ENCODE measurements around the gene AACS.
"Not testable (repeated sequence)": the region's sequence is repeated elsewhere in the genome, so short reads cannot be mapped to it uniquely, and the experiment has no call there.

Gene AACS

DNA sequence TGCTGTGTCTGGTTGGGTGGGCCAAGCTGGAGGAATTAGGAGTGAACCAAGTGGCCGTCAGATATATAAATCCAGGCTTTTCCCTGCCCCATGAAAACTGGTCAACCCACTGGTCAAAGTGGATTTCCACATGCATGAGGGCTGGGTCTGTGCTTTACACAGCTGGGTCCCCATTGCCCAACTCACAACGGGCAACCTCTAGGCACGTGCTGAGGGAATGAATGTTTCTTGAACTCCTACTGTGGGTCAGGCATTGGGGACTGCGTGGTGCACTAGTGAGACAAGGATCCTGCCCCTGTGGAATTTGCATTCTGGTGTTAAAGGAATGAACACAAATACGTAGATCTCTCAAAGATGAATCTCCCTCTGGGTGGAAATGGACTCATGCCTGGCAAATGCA lies 7.5 kb upstream of the AACS start:
- ATAC-seq (no peak), DNase-seq (no peak)

GRCh38 chr12:125061229-125061628 lies 4.0 kb upstream of the AACS start:
- ATAC-seq (no peak), DNase-seq (no peak)

GRCh38 chr12:125063522-125063921 lies 1.7 kb upstream of the AACS start:
- not testable (repeated sequence) for ATAC-seq, DNase-seq

- DNase-seq = no peak
- no peak for ATAC-seq
These were observed 743 bp upstream of the AACS start for GRCh38 chr12:125064492-125064891.

- DNase-seq (no peak), ATAC-seq (no peak)
These were observed 810 bp downstream of the AACS start for GRCh38 chr12:125065919-125066570.

GRCh38 chr12:125068391-125068790 lies 3.2 kb downstream of the AACS start:
- ATAC-seq = no peak
- no peak for DNase-seq

DNA sequence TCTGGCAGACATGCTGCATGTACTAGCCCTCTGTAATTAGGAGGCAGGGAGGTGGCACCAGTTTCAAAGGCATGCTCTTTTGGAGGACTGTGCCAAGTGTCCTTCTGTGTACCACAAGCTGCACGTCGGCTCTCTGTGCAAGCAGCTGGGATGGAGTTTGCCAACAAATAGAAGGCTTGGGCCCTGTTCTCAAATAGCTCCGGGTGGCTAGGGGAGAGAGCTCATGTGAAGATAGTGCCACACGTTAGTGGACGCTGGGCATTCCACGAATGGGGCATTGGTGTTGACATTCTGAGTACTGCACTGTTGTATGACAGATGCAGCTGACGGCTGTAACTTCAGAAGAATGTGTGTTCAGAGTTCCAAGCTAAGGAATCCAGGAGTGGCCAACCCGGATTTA lies 4.4 kb downstream of the AACS start:
- DNase-seq = no peak
- ATAC-seq = no peak

- ATAC-seq (no peak), DNase-seq (no peak)
These were observed 4.9 kb downstream of the AACS start for GRCh38 chr12:125070112-125070511.

DNA sequence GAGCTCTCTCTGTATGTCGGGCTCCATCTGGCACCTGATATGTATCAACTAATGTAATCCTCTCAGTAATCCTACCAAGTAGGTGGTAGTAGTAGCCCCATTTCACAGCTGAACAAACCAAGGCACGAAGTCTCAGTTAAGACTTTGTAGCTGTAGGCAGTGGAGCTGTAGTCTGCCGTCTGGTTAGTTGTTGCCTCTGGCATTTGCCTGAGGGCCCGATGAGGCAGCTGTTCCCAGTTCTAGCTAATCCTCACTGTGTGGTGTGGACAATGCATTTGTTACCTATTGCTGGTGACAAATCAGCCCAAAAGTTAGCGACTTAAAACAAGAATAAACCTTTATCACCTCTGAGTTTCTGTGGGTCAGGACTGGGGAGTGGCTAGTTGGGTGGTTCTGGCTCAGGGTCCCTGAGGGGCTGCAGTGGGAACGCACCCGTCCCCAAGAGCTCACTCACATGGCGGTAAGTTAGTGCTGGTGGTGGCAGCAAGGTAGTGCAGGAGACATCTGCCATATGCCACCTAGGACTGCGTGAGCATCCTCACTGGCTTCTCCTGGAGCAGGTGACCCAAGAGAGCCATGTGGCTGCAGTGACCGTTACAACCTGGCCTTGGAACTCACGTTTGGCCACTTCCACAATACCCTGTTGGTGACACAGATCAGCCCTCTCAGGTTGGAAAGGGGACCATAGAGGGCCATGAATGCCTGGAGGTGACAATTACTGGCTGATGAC lies 5.6 kb downstream of the AACS start:
- no peak for ATAC-seq
- no peak for DNase-seq

DNA sequence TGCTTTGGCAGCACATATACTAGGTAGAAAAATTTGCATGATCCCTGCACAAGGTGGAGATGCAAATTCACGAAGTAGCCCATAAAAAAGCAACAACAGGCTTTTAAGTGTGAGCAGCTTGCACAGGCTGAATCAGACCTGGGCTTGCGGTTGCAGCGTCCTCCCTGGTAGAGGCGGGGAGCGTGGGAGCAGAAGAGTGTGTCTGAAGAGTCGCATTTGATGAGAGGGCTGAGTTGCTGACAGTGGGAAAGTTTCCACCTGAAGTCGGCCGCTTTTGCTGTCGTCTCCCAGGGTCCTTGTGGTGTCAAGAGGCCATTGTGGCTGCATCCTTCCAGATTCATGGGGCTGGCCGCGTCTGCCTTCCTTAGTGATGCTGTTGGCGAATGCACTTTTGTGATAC lies 6.2 kb downstream of the AACS start:
- ATAC-seq = no peak

GRCh38 chr12:125072496-125072895 lies 7.3 kb downstream of the AACS start:
- DNase-seq = no peak
- ATAC-seq = no peak

More for the DNA sequence above, 6.2 kb downstream of the AACS start:
- DNase-seq = no peak

DNA sequence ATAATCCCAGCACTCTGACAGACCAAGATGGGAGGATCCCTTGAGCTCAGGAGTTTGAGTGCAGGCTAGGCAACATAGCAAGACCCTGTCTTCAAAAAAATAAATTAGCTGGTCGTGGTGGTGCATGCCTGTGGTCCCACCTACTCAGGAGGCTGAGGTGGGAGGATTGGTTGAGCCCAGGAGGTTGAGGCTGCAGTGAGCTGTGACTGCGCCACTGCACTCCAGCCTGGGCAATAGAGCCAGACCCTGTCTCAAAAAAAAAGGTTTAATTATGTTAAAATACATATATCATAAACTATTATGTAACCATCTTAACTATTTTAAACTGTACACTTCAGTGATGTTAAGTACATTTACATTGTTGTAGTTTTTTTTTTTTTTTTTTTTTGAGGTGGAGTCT lies 9.1 kb downstream of the AACS start:
- not testable (repeated sequence) for ATAC-seq

GRCh38 chr12:125076103-125076502 lies 10.9 kb downstream of the AACS start:
- DNase-seq = no peak
- ATAC-seq = no peak

More for the DNA sequence above, 9.1 kb downstream of the AACS start:
- DNase-seq = not testable (repeated sequence)

GRCh38 chr12:125079084-125079483 lies 13.8 kb downstream of the AACS start:
- no peak for ATAC-seq

DNA sequence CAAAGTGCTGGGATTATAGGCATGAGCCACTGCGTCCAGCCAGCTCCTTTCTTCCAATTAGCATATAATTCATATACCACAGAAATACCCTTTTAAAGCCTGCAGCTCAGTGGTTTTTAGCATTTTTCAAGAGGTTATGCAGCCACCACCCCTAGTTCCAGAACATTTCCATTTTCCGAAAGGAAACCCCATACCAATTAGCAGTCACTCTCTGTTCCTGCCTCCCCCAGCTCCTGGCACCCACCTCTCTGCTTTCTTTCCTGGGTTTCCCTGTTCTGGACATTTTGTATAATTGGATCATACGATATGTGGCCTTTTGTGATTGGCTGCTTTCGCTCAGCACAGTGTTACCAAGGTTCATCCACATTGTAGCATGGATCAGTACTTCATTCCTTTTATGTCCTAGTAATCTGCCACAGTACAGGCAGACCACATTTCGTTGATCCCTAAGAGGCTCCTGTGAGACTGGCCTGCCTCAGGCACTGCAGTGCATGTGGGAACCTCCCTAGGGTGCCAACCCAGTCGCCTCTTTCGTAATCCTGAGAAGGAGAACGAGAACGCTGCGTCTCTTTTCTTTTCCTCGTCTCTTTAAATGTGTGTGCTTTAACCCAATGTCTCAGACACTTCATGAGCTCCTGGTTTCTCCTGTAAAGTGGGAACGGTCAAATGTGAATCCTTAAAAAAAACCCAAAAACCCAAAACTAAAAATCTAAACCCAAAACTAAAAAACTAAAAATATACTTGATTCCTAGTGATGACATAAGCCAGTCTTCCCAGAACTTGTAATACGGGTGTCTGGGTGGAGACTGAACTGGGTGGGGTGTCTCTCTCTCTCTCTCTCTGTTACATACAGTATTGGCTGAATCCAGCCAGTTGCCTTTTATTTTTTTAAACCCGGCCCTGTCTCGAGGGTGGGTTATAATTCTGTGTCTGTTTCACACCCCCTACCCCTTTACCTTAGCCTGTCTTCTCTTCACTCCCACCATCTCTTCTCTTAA lies 14.7 kb downstream of the AACS start:
- no peak for ATAC-seq
- no peak for DNase-seq

More at GRCh38 chr12:125079084-125079483, 13.8 kb downstream of the AACS start:
- DNase-seq = no peak

- DNase-seq (no peak), ATAC-seq (no peak)
These were observed 16.2 kb downstream of the AACS start for GRCh38 chr12:125081427-125081826.

DNA sequence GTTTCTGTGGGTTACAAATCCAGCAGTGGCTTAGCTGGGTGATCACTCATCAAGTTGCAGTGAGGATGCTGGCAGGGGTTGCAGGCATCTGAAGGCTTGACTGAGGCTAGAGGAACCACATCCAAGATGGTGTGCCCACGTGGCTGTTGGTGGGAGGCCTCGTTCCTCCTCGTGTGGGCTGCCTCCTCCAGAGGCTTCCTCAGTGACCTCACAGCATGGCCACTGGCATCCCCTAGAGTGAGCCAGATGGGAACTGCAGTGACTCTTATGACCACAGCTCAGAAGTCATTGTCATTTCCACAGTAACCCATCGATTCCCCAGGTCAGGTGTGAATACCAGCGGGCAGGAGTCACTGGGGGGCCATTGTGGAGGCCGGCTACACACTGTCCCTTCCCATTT lies 17.8 kb downstream of the AACS start:
- no peak for ATAC-seq
- DNase-seq = no peak

DNA sequence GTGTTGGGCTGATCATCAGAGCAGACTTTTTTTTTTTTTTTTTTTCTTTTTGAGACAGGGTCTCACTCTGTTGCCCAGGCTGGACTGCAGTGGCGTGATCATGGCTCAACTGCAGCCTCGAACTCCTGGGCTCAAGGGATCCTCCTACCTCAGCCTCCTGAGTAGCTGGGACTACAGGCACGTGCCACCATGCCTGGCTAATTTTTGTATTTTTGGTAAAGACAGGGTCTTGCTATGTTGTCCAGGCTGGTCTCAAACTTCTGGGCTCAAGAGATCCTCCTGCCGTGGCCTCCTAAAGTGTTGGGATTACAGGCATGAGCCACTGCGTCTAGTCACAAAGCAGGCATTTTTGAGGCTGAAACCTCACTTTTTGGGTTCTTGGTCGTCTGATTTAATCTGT lies 23.0 kb downstream of the AACS start:
- ATAC-seq, DNase-seq: not testable (repeated sequence)

GRCh38 chr12:125089083-125089482 lies 23.8 kb downstream of the AACS start:
- ATAC-seq (no peak), DNase-seq (no peak)

DNA sequence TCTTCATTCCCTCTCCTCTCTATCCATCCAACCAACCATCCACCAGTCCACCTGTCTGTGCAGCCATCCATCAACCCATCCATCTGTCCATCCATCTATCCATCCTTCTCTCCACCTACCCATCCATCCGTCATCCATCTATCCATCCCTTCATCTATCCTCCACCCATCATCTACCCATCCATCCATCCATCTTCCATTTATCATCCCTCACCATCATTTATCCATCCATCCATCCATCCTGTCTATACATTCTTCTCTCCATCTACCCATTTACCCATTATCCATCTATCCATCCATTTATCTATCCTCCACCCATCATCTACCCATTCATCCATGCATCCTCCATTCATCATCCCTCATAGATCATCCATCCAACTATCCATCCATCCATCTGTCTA lies 24.4 kb downstream of the AACS start:
- ATAC-seq (no peak), DNase-seq (no peak)

GRCh38 chr12:125090437-125090836 lies 25.2 kb downstream of the AACS start:
- DNase-seq = no peak
- ATAC-seq = no peak

DNA sequence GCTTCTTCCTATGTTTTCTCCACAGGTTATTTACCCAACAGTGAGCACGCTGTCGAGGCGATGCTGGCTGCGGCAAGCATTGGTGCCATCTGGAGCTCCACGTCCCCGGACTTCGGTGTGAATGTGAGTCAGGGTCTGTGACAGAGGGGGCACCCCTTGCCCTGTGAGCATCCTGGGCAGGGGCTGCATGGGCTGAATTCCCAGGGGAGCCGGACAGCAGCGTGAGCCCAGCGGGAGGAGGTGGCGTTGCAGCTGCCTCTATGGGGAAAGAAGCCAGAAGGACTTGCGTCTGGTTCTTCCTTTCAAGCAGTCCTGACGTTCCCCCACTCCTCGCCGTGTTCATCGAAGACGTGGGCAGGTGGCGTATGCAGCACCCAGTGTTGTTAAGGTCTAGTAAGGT lies 26.2 kb downstream of the AACS start:
- no peak for DNase-seq
- ATAC-seq = no peak

Data from stimulated activated naive CD8-positive, alpha-beta T cell treated with anti-CD3 and anti-CD28 coated beads, Interleukin-15, Interleukin-2, amounts not matched to agents 100 U/mL and 50 U/mL, for 24 hours (primary cell).